Sciatic nerve (tissue), 2 donors: Measurements from ENCODE around the gene RSPRY1. TPM values are rescaled to one million over a fixed set of nuclear protein-coding genes. Genes with fewer than 3 reads are reported as not detected.

Source experiments
- ATAC-seq: fragments of 200-7000 bp; cut with Tn5 transposase; one replicate; pipeline ENCODE4 v1.9.1; 2020; ENCODE audit warnings: mild to moderate bottlenecking, moderate library complexity
- DNase-seq: peaks from one replicate; pipeline ENCODE4 v3.0.0-alpha.2; 2020; ENCODE audit warnings: low spot score
- intact Hi-C: fragments of 100-400 bp; cut with DNase I; formaldehyde crosslinking; loops from one replicate; pipeline ENCODE4 v1.14.2; 2022
- total RNA-seq: library from RNA; stranded (reverse); fragmentation: NEBNext Ultra II Directional; extraction: Animal tissue kit (Norgen Biotek cat#: 25700); gene quantifications from one replicate; pipeline ENCODE4 v1.2.1, GENCODE V29; 2021
- donor health status: DM: no; HTN: no; CAD: no.
- donor health status: DM: no; HTN: no; CAD: no.

The RSPRY1 gene
- total RNA-seq, 1 donor from 2014 or later: 26.3 TPM

GRCh38 chr16:57239107-57239506 is 53.0 kb downstream of the RSPRY1 start:
- intact Hi-C loops: no loop called here
- DNase-seq (no peak), ATAC-seq (no peak)

DNA sequence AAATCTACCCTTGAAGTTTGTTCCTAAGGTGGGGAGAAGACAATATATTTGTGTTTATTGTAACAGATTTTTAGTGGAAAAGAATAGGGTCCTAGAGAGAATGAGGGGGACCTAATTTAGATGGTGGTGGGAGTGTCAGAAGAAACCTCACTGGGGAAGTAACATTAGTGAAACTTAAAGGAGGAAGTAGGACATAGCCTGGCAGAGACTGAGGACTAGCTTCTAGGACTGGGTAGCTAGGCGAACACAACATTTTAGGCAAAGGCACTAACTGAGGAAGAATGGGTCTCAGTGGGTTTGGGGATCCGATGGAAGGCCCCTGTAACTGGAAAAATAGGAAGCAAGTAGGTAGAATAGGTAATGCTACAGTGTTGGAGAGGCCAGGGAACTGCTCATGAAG is 54.7 kb downstream of the RSPRY1 start:
- intact Hi-C loops: no loop called here
- no peak for ATAC-seq
- DNase-seq: no peak

- no peak for ATAC-seq
- DNase-seq: no peak
- intact Hi-C loops: no loop called here
Observed at GRCh38 chr16:57242650-57243049, 56.5 kb downstream of the RSPRY1 start.

DNA sequence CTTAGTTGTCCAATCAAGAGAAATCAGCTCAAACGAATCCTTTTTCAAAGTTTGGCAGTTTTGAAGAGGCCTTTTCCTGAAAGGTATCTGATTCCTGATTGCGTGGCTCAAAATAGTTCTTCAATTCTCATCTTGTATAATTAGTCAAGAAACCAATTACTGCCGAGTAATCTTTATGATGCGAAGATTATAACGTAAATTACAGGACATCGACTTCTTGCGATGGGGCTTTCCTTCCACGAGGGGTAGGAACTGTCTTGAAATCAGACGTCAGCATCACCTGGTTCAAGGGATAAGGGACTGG is 58.3 kb downstream of the RSPRY1 start:
- no peak for ATAC-seq
- intact Hi-C loops: no loop called here

DNA sequence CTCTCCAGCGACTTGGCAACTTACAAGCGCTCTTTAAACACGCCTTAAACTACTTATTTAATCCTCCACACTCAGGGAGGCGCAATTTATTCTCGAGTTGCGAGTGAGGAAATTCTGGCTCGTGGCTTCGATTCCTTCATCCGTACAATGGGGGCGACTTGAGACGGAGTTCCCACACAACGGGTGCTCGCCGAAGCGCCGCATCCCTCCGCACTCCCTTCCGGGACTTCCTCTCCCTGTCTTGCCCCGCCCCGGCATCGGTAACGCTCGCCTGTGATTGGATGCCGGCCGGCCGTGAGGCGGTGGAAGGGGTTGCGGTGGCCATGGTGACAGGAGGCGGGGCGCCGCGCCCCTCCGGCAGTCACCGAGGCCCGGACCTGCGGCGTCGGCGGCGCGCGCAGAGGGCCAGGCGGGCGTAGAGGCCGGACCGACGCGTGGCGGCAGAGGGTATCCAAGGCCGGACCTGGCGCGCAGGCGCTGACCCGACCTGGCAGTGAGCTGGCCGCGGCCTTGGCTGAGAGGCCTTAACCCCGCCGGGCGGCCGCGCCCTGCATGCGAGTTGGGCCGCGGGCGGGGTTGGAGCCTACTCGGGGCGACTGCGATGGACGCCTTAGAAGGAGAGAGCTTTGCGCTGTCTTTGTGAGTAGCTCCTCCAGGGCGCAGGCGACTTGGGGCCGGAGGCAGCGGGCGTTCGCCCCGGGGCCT is 58.8 kb downstream of the RSPRY1 start, which contains the start of gene ARL2BP:
ARL2BP (plus strand) TSS at position 493 of the 705 bp plus-strand sequence; CDS start at position 602, 109 bp downstream.
- ATAC-seq (peak; percentile 99), DNase-seq (peak; percentile 99)
- intact Hi-C loops: no loop called here

More for the DNA sequence above, 58.3 kb downstream of the RSPRY1 start:
- DNase-seq: no peak

DNA sequence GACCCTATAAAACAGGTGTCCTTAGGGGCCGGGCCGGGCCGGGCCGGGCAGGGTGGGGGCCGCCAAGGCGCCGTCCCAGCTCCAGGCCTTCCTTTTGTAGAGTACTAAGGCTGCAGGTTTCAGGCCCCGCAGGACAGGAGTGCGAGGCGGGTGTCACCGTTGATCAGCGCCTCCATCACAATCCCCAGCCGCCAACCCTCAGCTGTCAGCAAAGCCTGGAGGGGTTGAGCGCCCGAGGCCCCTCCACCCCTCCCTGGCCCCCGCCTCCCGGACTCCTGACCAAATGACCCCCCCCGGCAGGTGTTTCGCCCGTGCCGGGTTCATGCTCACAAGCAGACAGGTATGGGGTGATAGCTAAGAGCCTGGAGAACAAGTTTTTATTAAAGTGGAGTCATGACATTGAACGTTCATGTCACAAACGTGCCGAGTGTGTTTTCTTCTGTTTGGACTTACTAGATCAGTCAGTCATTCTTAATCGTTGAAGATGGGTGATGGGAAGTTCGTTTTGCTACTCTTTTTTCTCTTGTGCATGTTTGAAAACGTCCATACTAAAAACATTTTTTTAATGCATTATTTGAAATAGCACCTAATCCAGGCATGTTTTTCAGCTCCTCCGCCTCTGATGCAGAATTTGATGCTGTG is 59.5 kb downstream of the RSPRY1 start:
- intact Hi-C loops: no loop called here
- ATAC-seq (peak; percentile 30), DNase-seq (peak; percentile 74)

GRCh38 chr16:57251352-57251751 is 65.2 kb downstream of the RSPRY1 start:
- intact Hi-C loops: no loop called here
- no peak for DNase-seq
- no peak for ATAC-seq

GRCh38 chr16:57252148-57252721 is 66.1 kb downstream of the RSPRY1 start:
- intact Hi-C loops: no loop called here
- no peak for ATAC-seq

DNA sequence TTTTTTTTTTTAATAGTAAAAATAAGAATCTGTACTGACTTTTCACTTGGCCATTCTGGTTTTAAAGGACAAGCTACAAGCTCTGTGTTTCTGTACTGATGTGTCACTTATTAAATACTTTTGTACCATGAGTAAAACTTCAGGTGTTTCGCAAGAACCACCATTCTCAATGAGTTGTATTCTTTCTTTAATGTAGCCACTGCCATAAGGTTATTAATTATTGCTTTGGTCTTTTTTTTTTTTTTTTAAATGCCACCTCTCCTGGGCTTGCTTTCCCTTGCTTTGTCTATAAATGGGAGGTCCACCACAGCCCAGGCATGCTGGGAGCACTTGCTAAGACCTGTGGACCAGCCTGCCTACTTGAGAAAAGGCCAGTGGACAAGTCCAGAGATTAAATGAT is 67.3 kb downstream of the RSPRY1 start:
- no peak for ATAC-seq
- intact Hi-C loops: no loop called here
- DNase-seq: no peak

More at GRCh38 chr16:57252148-57252721, 66.1 kb downstream of the RSPRY1 start:
- no peak for DNase-seq

GRCh38 chr16:57255686-57256415 is 69.7 kb downstream of the RSPRY1 start:
- ATAC-seq: no peak
- intact Hi-C loops: no loop called here
- peak; percentile 48 for DNase-seq

GRCh38 chr16:57256601-57257395 is 70.7 kb downstream of the RSPRY1 start:
- intact Hi-C loops: no loop called here
- no peak for ATAC-seq
- peak; percentile 51 for DNase-seq

- DNase-seq (peak; percentile 35), ATAC-seq (no peak)
Observed at GRCh38 chr16:57257455-57258070, 71.4 kb downstream of the RSPRY1 start.

DNA sequence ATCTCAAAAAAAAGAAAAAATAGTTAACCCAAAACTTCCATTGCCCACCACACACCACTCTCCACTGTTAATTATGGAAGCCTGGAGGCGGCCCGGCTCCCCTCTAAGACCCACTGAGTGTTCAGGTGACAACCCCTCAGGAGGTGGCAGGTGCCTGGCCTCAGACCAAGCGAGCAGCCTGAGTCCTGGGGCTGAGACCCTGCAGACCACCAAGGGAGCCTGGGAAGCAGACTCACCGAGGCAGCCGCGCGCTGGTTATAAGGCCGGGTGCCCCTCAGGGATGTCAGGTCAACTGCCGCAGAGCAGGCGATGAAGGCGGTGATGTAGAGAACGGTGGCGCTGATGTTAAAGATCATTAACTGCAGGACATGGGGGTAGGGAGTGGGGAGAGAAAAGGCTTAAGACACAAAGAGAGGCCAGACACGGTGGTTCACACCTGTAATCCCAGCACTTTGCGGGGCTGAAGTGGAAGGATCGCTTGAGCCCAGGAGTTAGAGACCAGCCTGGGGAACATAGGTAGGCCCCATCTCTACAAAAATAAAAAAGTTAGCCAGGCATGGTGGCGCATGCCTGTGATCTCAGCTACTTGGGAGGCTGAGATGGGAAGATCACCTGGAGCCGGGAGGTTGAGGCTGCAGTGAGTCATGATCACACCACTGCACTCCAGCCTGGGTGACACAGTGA is 72.2 kb downstream of the RSPRY1 start:
- ATAC-seq: no peak
- DNase-seq: peak; percentile 42
- intact Hi-C loops: no loop called here

More at GRCh38 chr16:57257455-57258070, 71.4 kb downstream of the RSPRY1 start:
- intact Hi-C loops: no loop called here

GRCh38 chr16:57258910-57259475 is 72.9 kb downstream of the RSPRY1 start:
- peak; percentile 37 for DNase-seq
- ATAC-seq: no peak
- intact Hi-C loops: no loop called here

- DNase-seq (peak; percentile 61), ATAC-seq (peak; percentile 36)
- intact Hi-C loops: no loop called here
Observed at GRCh38 chr16:57260294-57260929, 74.3 kb downstream of the RSPRY1 start.

- no peak for ATAC-seq
- intact Hi-C loops: no loop called here
- peak; percentile 27 for DNase-seq
Observed at GRCh38 chr16:57261806-57262205, 75.7 kb downstream of the RSPRY1 start.

DNA sequence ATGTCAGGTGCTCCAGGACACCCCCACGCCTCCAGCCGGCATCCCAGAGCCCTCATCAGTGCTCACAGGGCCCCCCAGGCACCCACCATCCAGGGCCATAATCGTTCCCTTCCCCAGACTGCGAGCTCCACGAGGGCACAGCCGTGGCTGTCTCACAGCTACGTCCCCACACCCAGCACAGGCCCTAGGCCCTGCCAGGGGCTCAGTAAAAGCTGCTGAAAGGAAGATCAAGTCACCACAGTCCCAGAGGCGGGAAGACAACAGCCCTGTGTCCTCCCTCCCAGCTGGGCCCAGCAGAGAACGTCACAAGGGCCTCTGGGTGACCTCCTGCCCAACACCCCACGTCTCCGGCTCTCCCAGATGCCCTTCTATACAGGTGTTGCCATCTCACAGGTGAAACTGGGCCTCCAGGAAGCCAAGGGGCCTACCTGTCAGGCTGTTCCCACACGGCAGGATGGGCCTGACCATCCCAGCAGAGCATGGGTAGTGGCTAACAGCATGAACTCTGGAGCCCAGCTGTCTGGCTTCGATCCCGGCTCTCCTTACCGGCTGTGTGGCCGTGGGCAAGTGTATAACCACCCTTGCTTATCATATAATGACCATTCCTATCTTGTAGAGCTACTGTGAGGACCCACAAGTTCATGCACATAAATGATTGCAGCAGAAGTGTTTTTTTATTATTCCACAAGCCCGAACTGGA is 76.9 kb downstream of the RSPRY1 start:
- DNase-seq: peak; percentile 56
- ATAC-seq: no peak
- intact Hi-C loops: no loop called here
